ENCODE measurements around the gene TMEM184B.
"Not testable (repeated sequence)": the region's sequence is repeated elsewhere in the genome, so short reads cannot be mapped to it uniquely, and the experiment has no call there.

TMEM184B gene

GRCh38 chr22:38201711-38202436 lies 70.9 kb downstream of the TMEM184B start, which contains the start of gene MAFF:
TSS of gene MAFF (plus strand) at chr22:38201994. CDS start at chr22:38213854, 11,860 bp downstream.
- peak; percentile 88 for DNase-seq

DNA sequence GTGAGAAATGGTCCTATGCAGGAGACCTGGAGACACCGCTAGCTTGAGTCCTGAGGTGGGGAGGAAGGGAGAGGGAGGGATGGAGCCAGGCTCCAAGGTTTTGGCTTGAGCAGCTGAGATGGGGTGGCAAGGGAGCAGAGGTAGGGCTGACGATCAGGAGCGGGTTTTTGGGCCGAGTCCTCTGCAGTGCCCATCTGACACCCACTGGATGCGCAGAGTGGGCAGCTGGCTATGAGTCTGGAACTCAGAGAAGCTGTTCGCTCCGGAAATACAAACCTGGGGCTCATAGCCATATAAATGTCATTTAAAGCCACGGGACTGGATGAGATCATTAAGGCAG lies 71.5 kb downstream of the TMEM184B start:
- no peak for DNase-seq

GRCh38 chr22:38199826-38200559 lies 72.8 kb downstream of the TMEM184B start:
- DNase-seq = no peak

DNA sequence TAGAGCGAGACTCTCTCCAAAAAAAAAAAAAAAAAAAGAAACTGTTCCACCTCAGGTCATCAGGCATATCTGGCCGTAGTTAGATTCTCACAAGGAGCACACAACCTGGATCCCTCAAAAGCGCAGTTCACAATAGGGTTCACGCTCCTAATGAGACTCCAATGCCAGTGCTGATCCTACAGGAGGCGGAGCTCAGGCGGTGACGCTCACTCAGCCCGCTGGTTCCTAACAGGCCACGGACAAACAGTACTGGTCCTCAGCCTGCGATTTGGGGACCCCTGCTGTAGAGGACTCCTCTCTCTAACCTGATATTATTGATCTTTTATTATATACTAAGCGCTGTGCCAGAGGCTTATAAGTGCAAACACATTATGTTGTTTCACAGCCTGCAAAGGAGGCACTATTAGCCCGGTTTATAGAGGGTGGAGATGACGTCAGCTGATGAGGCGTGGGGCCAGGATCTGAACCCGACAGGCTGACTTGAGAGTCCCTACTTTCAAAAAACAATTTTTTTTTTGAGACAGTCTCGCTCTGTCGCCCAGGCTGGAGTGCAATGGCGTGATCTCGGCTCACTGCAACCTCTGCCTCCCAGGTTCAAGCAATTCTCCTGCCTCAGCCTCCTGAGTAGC lies 75.9 kb downstream of the TMEM184B start:
- DNase-seq = no peak

DNA sequence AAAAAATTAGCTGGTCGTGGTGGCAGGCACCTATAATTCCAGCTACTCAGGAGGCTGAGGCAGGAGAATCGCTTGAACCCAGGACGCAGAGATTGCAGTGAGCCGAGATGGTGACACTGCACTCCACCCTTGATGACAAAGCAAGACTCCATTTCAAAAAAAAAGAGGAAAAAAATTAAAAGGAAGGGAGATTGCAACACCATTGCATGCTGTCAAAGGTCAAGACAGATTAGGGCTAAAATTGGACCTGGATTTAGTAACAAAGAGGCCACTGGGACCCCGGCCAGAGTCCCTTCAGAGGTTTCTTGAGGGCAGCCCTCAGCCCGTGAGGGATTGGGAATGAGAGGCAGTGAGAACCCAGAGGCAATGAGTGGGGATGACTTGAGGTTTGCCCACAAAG lies 79.2 kb downstream of the TMEM184B start:
- DNase-seq = no peak

DNA sequence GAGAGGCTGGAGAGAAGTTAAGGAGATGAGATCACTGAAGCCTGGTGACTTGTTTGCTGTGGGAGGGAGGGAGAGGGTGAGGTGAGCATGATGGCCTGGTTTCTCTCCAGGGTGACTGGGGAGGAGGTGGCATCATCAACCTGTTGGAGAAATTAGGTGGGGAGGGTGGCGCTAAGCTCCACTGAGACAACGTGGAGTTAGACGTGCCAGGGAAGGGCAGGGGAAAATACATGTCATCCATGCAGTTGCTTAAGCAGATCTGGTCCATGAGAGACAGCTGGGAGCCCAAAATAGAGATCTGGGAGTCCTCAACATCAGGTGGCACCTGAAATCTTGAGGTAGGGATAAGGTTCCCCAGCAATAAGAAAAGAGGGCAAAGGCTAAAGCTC lies 80.3 kb downstream of the TMEM184B start:
- no peak for DNase-seq

GRCh38 chr22:38191731-38192474 lies 80.9 kb downstream of the TMEM184B start:
- no peak for DNase-seq

- no peak for DNase-seq
Observed at GRCh38 chr22:38191055-38191454, 81.8 kb downstream of the TMEM184B start.

- DNase-seq = no peak
Observed at GRCh38 chr22:38190581-38190980, 82.2 kb downstream of the TMEM184B start.

- DNase-seq = no peak
Observed at GRCh38 chr22:38189104-38189503, 83.7 kb downstream of the TMEM184B start.

GRCh38 chr22:38187413-38188212 lies 85.2 kb downstream of the TMEM184B start:
- no peak for DNase-seq

DNA sequence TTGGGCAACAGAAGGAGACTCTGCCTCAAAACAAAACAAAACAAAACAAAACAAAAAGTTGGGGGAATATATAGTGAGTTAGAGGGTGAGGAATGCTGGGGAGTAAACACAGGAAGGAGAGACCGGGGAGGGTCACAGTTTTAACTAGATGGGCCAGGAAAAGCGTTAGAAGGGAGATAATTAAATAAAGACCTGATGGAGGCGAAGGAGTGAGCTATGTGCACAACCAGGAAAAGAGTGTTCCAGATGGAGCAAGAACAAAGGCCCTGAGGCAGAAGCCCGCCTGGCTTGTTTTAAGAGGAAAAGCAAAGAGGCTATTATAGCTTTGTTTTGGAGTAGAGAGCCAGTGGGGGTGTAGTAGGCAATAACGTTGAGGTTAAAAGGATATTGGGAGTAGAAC lies 86.4 kb downstream of the TMEM184B start:
- DNase-seq = no peak

DNA sequence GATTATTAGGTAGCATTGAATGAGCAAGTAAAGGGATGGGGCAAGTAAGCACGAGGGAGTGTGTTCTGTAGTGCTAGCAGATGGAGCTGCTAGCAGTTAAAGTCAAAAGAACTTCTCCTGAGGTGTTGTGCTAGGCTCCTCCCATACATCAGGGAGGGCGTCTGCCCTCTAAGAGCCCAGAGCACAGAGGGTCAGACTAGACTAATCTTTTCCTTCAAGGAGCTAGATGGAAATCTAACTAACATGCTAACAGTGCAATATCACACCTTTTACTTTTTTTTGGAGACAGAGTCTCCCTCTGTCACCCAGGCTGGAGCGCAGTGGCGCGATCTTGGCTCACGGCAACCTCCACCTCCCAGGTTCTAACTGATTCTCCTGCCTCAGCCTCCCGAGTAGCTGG lies 88.0 kb downstream of the TMEM184B start:
- no peak for DNase-seq

DNA sequence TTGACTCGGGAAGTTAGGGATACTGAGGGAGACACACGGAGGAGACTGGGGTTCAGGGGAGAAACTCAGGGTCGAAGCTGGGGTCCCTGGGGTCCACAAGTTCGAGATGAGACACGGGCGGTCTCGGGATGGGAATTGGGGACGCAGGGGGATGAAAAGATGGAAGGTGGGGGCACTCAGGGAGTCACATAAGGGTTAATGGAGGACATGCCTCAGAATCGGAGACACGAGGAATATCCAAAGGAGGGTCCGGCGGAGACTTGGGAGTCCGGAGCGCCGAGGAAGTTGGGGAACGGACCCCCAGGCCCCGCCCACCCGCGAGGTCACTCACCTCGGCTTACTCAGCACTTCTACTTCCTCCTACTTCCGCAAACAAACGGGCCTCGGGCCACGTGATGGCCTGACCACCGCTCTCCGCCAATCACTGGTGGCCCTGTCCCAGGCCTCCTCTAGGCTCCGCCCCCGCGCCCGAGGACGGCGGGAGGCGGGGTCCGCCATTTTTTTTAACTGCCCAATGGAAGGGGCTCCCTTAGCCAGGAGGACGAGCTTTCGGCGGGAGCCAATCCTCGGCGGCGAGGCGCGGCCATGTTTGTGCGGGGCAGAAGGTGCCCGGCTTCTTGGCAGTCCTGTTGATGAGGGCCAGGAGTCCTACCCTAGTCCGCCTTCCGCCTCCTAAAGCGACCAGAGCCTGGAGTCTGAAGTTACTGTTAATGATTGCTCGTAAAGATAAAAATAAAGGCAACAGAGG lies 91.2 kb downstream of the TMEM184B start, which contains the start of gene PLA2G6:
Gene PLA2G6, minus strand, starts transcription at position 378 of the 748 bp plus-strand sequence. CDS start 12,404 bp downstream, outside the sequence.
- peak; percentile 99 for DNase-seq

- peak; percentile 29 for DNase-seq
Observed at GRCh38 chr22:38180841-38181452, 91.9 kb downstream of the TMEM184B start.

DNA sequence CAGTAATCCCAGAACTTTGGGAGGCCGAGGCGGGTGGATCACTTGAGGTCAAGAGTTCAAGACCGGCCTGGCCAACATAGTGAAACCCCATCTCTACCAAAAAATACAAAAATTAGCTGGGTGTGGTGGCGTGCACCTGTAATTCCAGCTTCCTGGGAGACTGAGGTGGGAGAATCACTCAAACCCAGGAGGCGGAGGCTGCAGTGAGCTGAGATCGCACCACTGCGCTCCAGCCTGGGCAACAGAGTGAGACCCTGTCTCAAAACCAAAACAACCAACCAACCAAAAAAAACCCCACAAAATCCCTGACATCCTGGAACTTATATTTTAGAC lies 94.2 kb downstream of the TMEM184B start:
- DNase-seq = not testable (repeated sequence)

GRCh38 chr22:38177926-38178604 lies 94.7 kb downstream of the TMEM184B start:
- DNase-seq = no peak

DNA sequence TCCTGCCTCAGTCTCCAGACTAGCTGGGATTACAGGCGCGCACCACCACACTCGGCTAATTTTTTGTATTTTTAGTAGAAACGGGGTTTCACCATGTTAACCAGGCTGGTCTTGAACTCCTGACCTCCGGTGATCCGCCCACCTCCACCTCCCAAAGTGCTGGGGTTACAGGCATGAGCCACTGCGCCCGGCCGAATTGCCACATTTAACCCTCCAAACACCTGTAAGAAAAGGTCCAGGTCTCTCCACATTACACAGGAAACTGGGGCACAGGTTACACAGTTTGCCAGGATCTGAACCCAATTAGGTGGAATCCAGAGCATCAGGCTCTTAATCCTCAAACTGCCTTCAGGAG lies 95.3 kb downstream of the TMEM184B start:
- DNase-seq = not testable (repeated sequence)

DNA sequence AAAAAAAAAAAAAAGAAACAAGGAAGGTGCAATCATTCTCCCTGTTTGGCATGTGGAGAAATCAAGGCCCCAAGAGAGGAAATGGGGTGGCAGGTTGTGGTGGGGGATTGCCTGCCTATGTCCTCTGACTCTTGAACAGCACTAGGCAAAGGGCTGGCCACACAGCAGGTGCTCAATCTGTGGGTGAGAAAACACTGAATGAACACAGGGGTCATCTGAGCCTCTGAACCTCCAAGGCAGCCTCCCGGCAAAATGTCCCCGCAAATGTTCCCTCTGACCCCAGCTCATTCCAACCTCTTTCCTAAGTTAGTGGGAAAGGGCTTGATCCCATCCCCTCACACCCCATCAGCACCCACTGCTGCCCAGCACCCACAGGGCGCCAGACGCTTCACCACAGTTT lies 95.8 kb downstream of the TMEM184B start:
- no peak for DNase-seq

GRCh38 chr22:38176170-38176741 lies 96.6 kb downstream of the TMEM184B start:
- DNase-seq = peak; percentile 27

Data from activated naive CD4-positive, alpha-beta T cell treated with Interleukin-2 at 50 U/mL for 16 hours (primary cell).